SU-DHL-6 (cell line): ENCODE data around the gene CD9.

Source experiments
- H2AFZ ChIP-seq: fragments of 200-600 bp; sonication (generic); 2 replicates; pipeline ENCODE4 v1.6.1; 2014; ENCODE audit warnings: low read depth, mild to moderate bottlenecking, moderate library complexity, mixed read lengths, antibody characterized with exemption, low read length; ENCODE audit not compliant: severe bottlenecking
- H3F3A ChIP-seq: fragments of 200-600 bp; shearing (Covaris generic); 2 replicates; pipeline ENCODE4 v1.6.0; 2016; ENCODE audit warnings: antibody characterized with exemption, mild to moderate bottlenecking; ENCODE audit not compliant: insufficient read depth
- H3K27ac ChIP-seq: fragments of 200-600 bp; sonication (generic); 2 replicates; pipeline ENCODE4 v1.5.1; 2016; ENCODE audit warnings: low read depth, mild to moderate bottlenecking, low read length, moderate library complexity, mixed read lengths
- H3K27me3 ChIP-seq: fragments of 200-600 bp; sonication (generic), shearing (Covaris generic); 2 replicates; pipeline ENCODE4 v1.6.0; 2014; ENCODE audit warnings: mild to moderate bottlenecking, low read length
- H3K36me3 ChIP-seq: fragments of 200-600 bp; sonication (generic); 2 replicates; pipeline ENCODE4 v1.6.1; 2014; ENCODE audit warnings: mild to moderate bottlenecking, low read length, mixed read lengths
- H3K4me2 ChIP-seq: fragments of 300-600, 200-600 bp; shearing (Covaris generic), sonication (generic); 2 replicates; pipeline ENCODE4 v1.6.0; 2014; ENCODE audit warnings: low read length, low read depth, mild to moderate bottlenecking; ENCODE audit not compliant: poor library complexity, severe bottlenecking
- H3K4me3 ChIP-seq: fragments of 200-600 bp; sonication (generic); 2 replicates; pipeline ENCODE4 v1.5.1; 2014; ENCODE audit warnings: antibody characterized with exemption, low read length, mild to moderate bottlenecking, mixed read lengths; ENCODE audit not compliant: insufficient read depth, poor library complexity, severe bottlenecking
- H3K79me2 ChIP-seq: fragments of 200-600 bp; sonication (generic); 2 replicates; pipeline ENCODE4 v1.6.1; 2014; ENCODE audit warnings: mild to moderate bottlenecking, low read length, moderate library complexity; ENCODE audit not compliant: insufficient read depth
- H3K9ac ChIP-seq: fragments of 200-600 bp; sonication (generic); 2 replicates; pipeline ENCODE4 v1.7.0; 2014; ENCODE audit warnings: mild to moderate bottlenecking, low read length
- H3K9me2 ChIP-seq: fragments of 200-600 bp; sonication (generic); replicated peaks from 2 replicates; pipeline ENCODE4 v1.6.1; 2014; ENCODE audit warnings: low read length; ENCODE audit not compliant: insufficient read depth
- H3K9me3 ChIP-seq: fragments of 200-600 bp; sonication (generic); 2 replicates; pipeline ENCODE4 v1.6.1; 2014; ENCODE audit warnings: low read length, mixed read lengths; ENCODE audit not compliant: insufficient read depth
- H4K20me1 ChIP-seq: fragments of 200-600 bp; sonication (generic); 2 replicates; pipeline ENCODE4 v1.6.1; 2014; ENCODE audit warnings: low read depth, mild to moderate bottlenecking, antibody characterized with exemption, low read length, moderate library complexity, mixed read lengths
- EZH2phosphoT487 ChIP-seq: fragments of 200-600 bp; sonication (generic), shearing (Covaris generic); conservative IDR thresholded peaks from 2 replicates; pipeline ENCODE4 v1.6.1; 2018; ENCODE audit warnings: mild to moderate bottlenecking, antibody characterized with exemption, low read length, moderate library complexity, mixed read lengths
- TF ChIP-seq, protein P1 (sequence below): fragments of 200-600 bp; sonication (generic); IDR thresholded peaks from one replicate; pipeline ENCODE4 v1.5.1; 2017; ENCODE audit warnings: antibody characterized with exemption, mild to moderate bottlenecking, low read length, moderate library complexity; ENCODE audit not compliant: insufficient read depth, poor library complexity, severe bottlenecking

CD9 gene

DNA sequence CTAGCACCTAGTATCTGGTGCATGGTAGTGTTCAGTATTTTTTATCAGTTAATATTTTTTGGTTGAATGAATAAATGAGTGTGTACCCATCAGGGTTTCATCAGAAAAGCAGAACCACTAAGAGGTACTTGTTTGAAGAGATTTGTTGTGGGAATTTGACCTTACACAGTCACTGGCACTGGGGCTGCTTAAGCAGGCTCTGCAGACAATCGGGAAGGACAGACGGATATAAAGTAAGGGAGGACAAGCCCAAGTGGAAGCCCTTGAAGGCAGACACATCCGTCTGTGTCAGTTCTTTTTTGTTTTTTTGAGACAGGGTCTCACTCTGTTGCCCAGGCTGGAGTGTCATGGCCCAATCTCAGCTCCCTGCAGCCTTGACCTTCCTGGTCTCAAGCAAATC, 38.7 kb downstream of the CD9 start:
- no peak overlapping the region for H3K4me2 ChIP-seq
- no peak overlapping the region for H3K4me3 ChIP-seq
- no peak for TF ChIP-seq EZH2phosphoT487
- TF ChIP-seq, protein P1, sequence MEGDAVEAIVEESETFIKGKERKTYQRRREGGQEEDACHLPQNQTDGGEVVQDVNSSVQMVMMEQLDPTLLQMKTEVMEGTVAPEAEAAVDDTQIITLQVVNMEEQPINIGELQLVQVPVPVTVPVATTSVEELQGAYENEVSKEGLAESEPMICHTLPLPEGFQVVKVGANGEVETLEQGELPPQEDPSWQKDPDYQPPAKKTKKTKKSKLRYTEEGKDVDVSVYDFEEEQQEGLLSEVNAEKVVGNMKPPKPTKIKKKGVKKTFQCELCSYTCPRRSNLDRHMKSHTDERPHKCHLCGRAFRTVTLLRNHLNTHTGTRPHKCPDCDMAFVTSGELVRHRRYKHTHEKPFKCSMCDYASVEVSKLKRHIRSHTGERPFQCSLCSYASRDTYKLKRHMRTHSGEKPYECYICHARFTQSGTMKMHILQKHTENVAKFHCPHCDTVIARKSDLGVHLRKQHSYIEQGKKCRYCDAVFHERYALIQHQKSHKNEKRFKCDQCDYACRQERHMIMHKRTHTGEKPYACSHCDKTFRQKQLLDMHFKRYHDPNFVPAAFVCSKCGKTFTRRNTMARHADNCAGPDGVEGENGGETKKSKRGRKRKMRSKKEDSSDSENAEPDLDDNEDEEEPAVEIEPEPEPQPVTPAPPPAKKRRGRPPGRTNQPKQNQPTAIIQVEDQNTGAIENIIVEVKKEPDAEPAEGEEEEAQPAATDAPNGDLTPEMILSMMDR: no peak
- no peaks in the 10 kb centered on the region for H3F3A ChIP-seq
- H4K20me1 ChIP-seq: no peaks in the 10 kb centered on the region
- no peak overlapping the region for H2AFZ ChIP-seq
- no peak overlapping the region for H3K27ac ChIP-seq
- H3K9me3 ChIP-seq: no peaks in the 10 kb centered on the region
- H3K79me2 ChIP-seq: no peaks in the 10 kb centered on the region
- no peaks in the 10 kb centered on the region for H3K36me3 ChIP-seq
- no peak overlapping the region for H3K9ac ChIP-seq
- no peaks in the 10 kb centered on the region for H3K27me3 ChIP-seq
- H3K9me2 ChIP-seq: no peaks in the 10 kb centered on the region

DNA sequence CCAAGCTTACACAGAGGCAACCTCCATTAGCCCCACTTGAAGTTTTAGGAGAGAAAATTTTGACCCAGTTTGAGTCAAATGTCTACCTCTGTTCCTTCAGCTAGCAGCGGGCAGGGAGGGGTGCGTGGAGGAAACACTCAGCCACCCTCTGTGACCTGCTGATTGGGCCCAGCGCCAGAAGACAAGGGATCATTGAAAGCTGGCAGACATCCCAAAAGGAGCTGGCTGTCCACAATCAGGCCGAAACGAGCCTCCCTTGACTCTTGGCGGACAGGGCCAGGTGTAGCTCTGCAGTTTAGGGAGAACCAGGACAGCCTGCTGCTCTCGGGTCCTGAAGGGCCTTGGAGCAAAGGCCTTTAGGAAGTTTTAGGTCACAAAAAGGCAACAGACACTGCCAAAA, 41.3 kb downstream of the CD9 start:
- no peaks in the 10 kb centered on the region for H3F3A ChIP-seq
- no peaks in the 10 kb centered on the region for H3K9me3 ChIP-seq
- no peak overlapping the region for H3K9ac ChIP-seq
- no peak overlapping the region for H3K4me2 ChIP-seq
- no peaks in the 10 kb centered on the region for H3K9me2 ChIP-seq
- no peaks in the 10 kb centered on the region for H3K79me2 ChIP-seq
- H2AFZ ChIP-seq: no peak overlapping the region
- no peak for TF ChIP-seq EZH2phosphoT487
- TF ChIP-seq, protein P1: no peak
- no peaks in the 10 kb centered on the region for H4K20me1 ChIP-seq
- no peak overlapping the region for H3K27ac ChIP-seq
- no peak overlapping the region for H3K4me3 ChIP-seq
- H3K36me3 ChIP-seq: no peaks in the 10 kb centered on the region
- H3K27me3 ChIP-seq: no peaks in the 10 kb centered on the region

DNA sequence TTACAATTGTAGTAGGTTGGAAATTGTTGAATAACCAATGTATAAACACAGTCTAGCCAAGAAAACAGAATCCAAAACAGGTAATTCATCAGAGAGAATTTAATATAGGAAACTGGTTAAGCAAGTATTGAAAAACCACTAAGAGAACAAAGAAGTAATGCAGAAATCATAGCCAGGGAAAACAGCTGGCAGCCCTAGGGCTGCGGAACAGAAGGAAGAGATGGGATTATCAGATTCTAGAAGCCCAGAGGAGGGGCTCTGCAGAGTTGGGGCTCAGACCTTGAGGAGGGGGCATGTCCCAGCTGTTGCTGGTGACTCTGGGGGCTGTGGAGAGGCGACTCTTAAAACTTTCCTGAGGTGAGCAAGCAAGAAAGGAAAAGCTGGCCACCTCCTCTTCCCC, 49.4 kb downstream of the CD9 start:
- Histone ChIP-seq H3K9me3 (no peaks in the 10 kb centered on the region), H3K27me3 (no peaks in the 10 kb centered on the region), H2AFZ (no peak overlapping the region), H3F3A (no peaks in the 10 kb centered on the region), H3K27ac (no peak overlapping the region), H3K79me2 (no peaks in the 10 kb centered on the region), H3K4me2 (no peak overlapping the region), H3K4me3 (no peak overlapping the region), H3K9me2 (no peaks in the 10 kb centered on the region), H3K9ac (no peak overlapping the region), H4K20me1 (no peaks in the 10 kb centered on the region), H3K36me3 (no peaks in the 10 kb centered on the region)
- no peak for TF ChIP-seq EZH2phosphoT487
- TF ChIP-seq, protein P1: no peak

DNA sequence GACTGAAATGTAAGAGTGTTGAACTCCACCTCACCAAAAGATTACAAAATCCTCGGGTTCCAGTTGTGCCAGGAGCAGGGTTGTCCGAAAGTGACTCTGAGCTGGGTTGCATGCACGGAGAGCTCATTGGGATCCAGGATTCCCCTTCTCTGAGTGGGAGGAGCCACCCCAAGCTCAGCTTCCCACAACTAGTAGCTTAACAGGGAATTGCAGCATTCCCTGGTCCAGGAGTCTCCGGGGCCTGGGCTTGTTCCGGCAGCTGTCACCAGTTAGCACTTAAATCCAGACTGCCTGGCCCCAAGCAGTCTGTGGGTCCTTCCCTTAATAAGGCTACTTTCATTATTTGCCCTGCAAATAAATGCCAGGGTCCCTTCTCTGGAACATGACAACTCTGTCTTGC, 50.1 kb downstream of the CD9 start:
- no peak overlapping the region for H2AFZ ChIP-seq

More for the DNA sequence above, 50.1 kb downstream of the CD9 start:
- no peaks in the 10 kb centered on the region for H3K36me3 ChIP-seq
- no peaks in the 10 kb centered on the region for H4K20me1 ChIP-seq
- H3K9me2 ChIP-seq: no peaks in the 10 kb centered on the region
- TF ChIP-seq, protein P1: no peak
- no peak for TF ChIP-seq EZH2phosphoT487
- no peak overlapping the region for H3K4me2 ChIP-seq
- H3F3A ChIP-seq: no peaks in the 10 kb centered on the region
- H3K9me3 ChIP-seq: no peaks in the 10 kb centered on the region
- no peak overlapping the region for H3K27ac ChIP-seq
- H3K4me3 ChIP-seq: no peak overlapping the region
- H3K9ac ChIP-seq: no peak overlapping the region
- H3K79me2 ChIP-seq: no peaks in the 10 kb centered on the region
- no peaks in the 10 kb centered on the region for H3K27me3 ChIP-seq
